CD1c-positive myeloid dendritic cell (primary cell): ENCODE results near the gene KARS1.
"Not testable (repeated sequence)": the region's sequence is repeated elsewhere in the genome, so short reads cannot be mapped to it uniquely, and the experiment has no call there.

Experiments
- DNase-seq: peaks from one replicate; pipeline ENCODE4 v3.0.0-alpha.2; 2016; ENCODE audit errors: extremely low spot score

Gene KARS1

GRCh38 chr16:75624921-75625334 is 22.5 kb downstream of the KARS1 start:
- no peak for DNase-seq

- peak; percentile 99 for DNase-seq
Observed at GRCh38 chr16:75622761-75623605, 24.5 kb downstream of the KARS1 start, which contains the start of gene ADAT1. ADAT1 (minus strand) TSS chr16:75623281; CDS start chr16:75620799, 2,482 bp downstream.

- no peak for DNase-seq
Observed at GRCh38 chr16:75621170-75621477, 26.3 kb downstream of the KARS1 start.

GRCh38 chr16:75620326-75621169 is 26.9 kb downstream of the KARS1 start:
- peak; percentile 8 for DNase-seq

- no peak for DNase-seq
Observed at GRCh38 chr16:75618780-75619179, 28.7 kb downstream of the KARS1 start.

- no peak for DNase-seq
Observed at GRCh38 chr16:75617121-75617520, 30.3 kb downstream of the KARS1 start.

- DNase-seq = no peak
Observed at GRCh38 chr16:75616521-75617010, 30.9 kb downstream of the KARS1 start.

- DNase-seq = no peak
Observed at GRCh38 chr16:75615619-75616018, 31.8 kb downstream of the KARS1 start.

GRCh38 chr16:75614066-75614897 is 33.2 kb downstream of the KARS1 start:
- DNase-seq = no peak

- DNase-seq = no peak
Observed at GRCh38 chr16:75606507-75606906, 41.0 kb downstream of the KARS1 start.

GRCh38 chr16:75603241-75603640 is 44.2 kb downstream of the KARS1 start:
- no peak for DNase-seq

- no peak for DNase-seq
Observed at GRCh38 chr16:75599452-75600277, 47.8 kb downstream of the KARS1 start.

GRCh38 chr16:75593825-75594820 is 53.3 kb downstream of the KARS1 start:
- DNase-seq = no peak

- no peak for DNase-seq
Observed at GRCh38 chr16:75593308-75593707, 54.2 kb downstream of the KARS1 start.

GRCh38 chr16:75591927-75592326 is 55.5 kb downstream of the KARS1 start:
- not testable (repeated sequence) for DNase-seq

- DNase-seq = peak; percentile 22
Observed at GRCh38 chr16:75590920-75591843, 56.3 kb downstream of the KARS1 start.

- DNase-seq = no peak
Observed at GRCh38 chr16:75589306-75589705, 58.2 kb downstream of the KARS1 start.

- no peak for DNase-seq
Observed at GRCh38 chr16:75588716-75589115, 58.7 kb downstream of the KARS1 start.
